Measurements from ENCODE around the gene CRNKL1. TPM values are rescaled to one million over a fixed set of nuclear protein-coding genes. Genes with fewer than 3 reads are reported as not detected.

Gene CRNKL1
- total and polyA plus RNA-seq, 12 donors, result 9.8 to 20.2 (median 17.7) TPM

DNA sequence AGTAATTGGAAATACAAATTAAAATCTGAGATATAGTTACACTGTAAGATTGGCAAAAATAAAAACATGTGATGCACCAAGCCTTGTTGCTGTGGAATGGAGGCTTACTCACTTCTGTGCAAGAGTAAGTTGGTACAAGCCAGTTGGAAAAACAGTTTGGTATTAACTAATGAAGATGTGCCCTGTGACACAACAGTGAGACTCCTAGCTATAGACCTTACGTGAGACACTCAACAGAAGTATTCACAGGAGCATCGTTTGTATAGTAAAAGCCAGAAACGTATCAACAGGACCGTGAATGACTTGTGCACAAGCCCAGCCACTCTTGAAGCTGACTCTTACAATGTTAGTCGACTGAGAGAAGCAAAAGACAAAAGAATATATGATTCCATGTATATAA lies 20.5 kb downstream of the CRNKL1 start:
- DNase-seq, result no peak
- no peaks in the 10 kb centered on the region for H3K9me3 ChIP-seq
- no peak for ATAC-seq
- no peaks in the 10 kb centered on the region for H3K4me1 ChIP-seq
- no peaks in the 10 kb centered on the region for H3K27me3 ChIP-seq
- TF ChIP-seq, protein P1, sequence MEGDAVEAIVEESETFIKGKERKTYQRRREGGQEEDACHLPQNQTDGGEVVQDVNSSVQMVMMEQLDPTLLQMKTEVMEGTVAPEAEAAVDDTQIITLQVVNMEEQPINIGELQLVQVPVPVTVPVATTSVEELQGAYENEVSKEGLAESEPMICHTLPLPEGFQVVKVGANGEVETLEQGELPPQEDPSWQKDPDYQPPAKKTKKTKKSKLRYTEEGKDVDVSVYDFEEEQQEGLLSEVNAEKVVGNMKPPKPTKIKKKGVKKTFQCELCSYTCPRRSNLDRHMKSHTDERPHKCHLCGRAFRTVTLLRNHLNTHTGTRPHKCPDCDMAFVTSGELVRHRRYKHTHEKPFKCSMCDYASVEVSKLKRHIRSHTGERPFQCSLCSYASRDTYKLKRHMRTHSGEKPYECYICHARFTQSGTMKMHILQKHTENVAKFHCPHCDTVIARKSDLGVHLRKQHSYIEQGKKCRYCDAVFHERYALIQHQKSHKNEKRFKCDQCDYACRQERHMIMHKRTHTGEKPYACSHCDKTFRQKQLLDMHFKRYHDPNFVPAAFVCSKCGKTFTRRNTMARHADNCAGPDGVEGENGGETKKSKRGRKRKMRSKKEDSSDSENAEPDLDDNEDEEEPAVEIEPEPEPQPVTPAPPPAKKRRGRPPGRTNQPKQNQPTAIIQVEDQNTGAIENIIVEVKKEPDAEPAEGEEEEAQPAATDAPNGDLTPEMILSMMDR (IDR thresholded peaks at IDR 0.05), result no peak
- H3K4me3 ChIP-seq, result no peak overlapping the region
- peaks cover 0 to 100% (median 71%) of the 10 kb centered on the region in 9 donors for H3K36me3 ChIP-seq
- intact Hi-C loops (cut with DNase I), result no loop called here
- no peak overlapping the region for H3K27ac ChIP-seq
- WGBS, 2 donors, result 84 to 87% methylated on average over 5 of the region's 5 CpGs

DNA sequence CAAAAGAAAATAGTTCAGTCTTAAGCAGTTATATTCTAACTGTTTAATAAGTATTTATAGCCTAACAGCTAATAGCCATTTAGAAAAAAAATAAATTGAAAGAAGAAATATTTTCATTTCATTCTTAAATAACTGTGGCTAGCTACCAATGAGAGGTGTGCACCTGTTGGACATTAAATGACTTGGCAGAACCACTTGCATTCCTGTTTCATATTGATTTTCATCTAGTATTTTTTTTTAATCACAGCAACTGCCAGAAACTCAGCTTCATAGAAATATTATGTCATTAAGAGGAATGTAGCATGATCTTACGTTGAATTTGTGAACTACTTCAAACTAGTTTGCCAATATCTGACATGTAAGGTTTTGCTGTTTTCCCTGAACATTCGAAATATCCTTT lies 25.0 kb downstream of the CRNKL1 start:
- Histone ChIP-seq H3K36me3 (peaks cover 0 to 100% (median 31%) of the 10 kb centered on the region in 9 donors), H3K27ac (no peak overlapping the region), H3K9me3 (no peaks in the 10 kb centered on the region), H3K27me3 (no peaks in the 10 kb centered on the region), H3K4me1 (peaks cover 0 to 11% (median 0%) of the 10 kb centered on the region in 9 donors), H3K4me3 (no peak overlapping the region)
- intact Hi-C loops (cut with DNase I), result no loop called here
- 92% methylated on average over 2 of the region's 2 CpGs for WGBS, 2 donors
- no peak for ATAC-seq
- no peak for DNase-seq
- TF ChIP-seq, protein P1 (IDR thresholded peaks at IDR 0.05), result no peak

DNA sequence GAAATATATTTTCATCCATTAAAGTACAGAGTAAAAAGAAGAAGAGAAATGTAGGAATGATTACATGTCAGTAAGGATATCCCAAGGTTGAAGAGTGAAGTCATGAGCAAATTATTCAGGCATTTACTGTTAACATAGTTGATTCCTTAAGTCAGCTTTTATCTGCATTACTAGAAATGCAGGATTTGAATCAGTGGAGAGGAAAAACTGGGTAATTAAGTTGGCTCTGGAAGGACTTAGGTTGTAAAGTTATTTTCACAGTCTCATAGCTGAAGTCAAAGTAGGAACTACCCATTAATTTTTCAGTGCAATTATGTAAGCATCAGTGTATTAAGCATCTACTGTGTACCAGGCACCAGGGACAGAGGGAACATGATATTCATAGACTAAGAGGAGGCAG lies 27.3 kb downstream of the CRNKL1 start:
- DNase-seq (no peak), ATAC-seq (no peak)
- Histone ChIP-seq H3K27ac (no peak overlapping the region), H3K4me3 (no peak overlapping the region), H3K9me3 (no peaks in the 10 kb centered on the region), H3K4me1 (peaks cover 0 to 34% (median 7%) of the 10 kb centered on the region in 9 donors), H3K36me3 (peaks cover 0 to 80% (median 16%) of the 10 kb centered on the region in 9 donors), H3K27me3 (no peaks in the 10 kb centered on the region)
- intact Hi-C loops (cut with DNase I), result no loop called here
- TF ChIP-seq, protein P1 (IDR thresholded peaks at IDR 0.05), result no peak

DNA sequence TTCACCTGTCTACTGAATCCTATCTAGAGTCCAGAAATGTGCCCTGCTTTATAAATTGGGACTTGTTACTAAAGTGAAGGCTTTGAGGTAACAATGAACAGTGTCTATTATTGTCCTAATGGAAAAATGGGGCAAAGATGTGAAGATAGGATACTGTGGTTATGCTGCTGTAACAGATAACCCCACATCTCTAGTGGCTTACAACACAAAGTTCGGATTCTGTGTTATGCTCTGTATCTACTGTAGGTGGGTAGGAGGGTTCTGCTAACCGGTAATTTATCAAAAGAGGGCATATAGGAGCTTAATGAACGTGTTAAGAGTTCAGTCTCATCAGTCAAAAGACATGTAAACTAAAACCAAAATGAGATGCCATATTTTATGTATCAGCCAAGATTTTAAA lies 28.9 kb downstream of the CRNKL1 start:
- no peak overlapping the region for H3K4me3 ChIP-seq
- 92 to 94% methylated on average over 3 of the region's 3 CpGs for WGBS, 2 donors
- TF ChIP-seq, protein P1 (IDR thresholded peaks at IDR 0.05), result no peak
- ATAC-seq, result no peak
- DNase-seq, result no peak
- intact Hi-C loops (cut with DNase I), result no loop called here
- no peaks in the 10 kb centered on the region for H3K27me3 ChIP-seq
- peaks cover 2 to 48% (median 17%) of the 10 kb centered on the region in 9 donors for H3K4me1 ChIP-seq
- no peaks in the 10 kb centered on the region for H3K9me3 ChIP-seq
- peaks cover 0 to 78% (median 13%) of the 10 kb centered on the region in 9 donors for H3K36me3 ChIP-seq
- H3K27ac ChIP-seq, result no peak overlapping the region
